Heart left ventricle (tissue), 16 donors: ENCODE data around the gene CEP128. TPM values are rescaled to one million over a fixed set of nuclear protein-coding genes. Genes with fewer than 3 reads are reported as not detected.

Source experiments
- ATAC-seq, 4 donors: fragments of 200-7000 bp; cut with Tn5 transposase; one replicate each; pipeline ENCODE4 v1.9.1; 2020 to 2022; ENCODE audit warnings: moderate library complexity in 4 of 4, mild to moderate bottlenecking in 3 of 4, moderate number of reproducible peaks in 1 of 4
- DNase-seq, 5 donors: peaks; one replicate each; pipeline ENCODE4 v3.0.0-alpha.2; 2020
- H3K27ac ChIP-seq, 12 donors: fragments of 200-600 bp; sonication (generic) in 4 of 12; one replicate each; pipeline versions ENCODE4 v1.5.0 to v1.8.0; 2016 to 2022; ENCODE audit warnings: mild to moderate bottlenecking in 2 of 12
- H3K27me3 ChIP-seq, 9 donors: fragments of 200-600 bp; sonication (generic) in 2 of 9; one replicate each; pipeline versions ENCODE4 v1.5.1 to v1.8.0; 2016 to 2022; ENCODE audit warnings: mild to moderate bottlenecking in 3 of 9
- H3K36me3 ChIP-seq, 9 donors: fragments of 200-600 bp; sonication (generic) in 2 of 9; one replicate each; pipeline versions ENCODE4 v1.5.0 to v1.8.0; 2018 to 2022; ENCODE audit warnings: mild to moderate bottlenecking in 2 of 9
- H3K4me1 ChIP-seq, 12 donors: fragments of 200-600 bp; sonication (generic) in 4 of 12; one replicate each; pipeline versions ENCODE4 v1.5.0 to v1.8.0; 2016 to 2022; ENCODE audit warnings: mild to moderate bottlenecking in 3 of 12
- H3K4me3 ChIP-seq, 12 donors: fragments of 200-600 bp; sonication (generic) in 4 of 12; one replicate each; pipeline versions ENCODE4 v1.5.0 to v1.8.0; 2017 to 2022; ENCODE audit warnings: mild to moderate bottlenecking in 9 of 12, moderate library complexity in 4 of 12
- H3K9me3 ChIP-seq, 12 donors: fragments of 200-600 bp; sonication (generic) in 4 of 12; one replicate each; pipeline versions ENCODE4 v1.5.0 to v1.8.0; 2016 to 2022; ENCODE audit warnings: mild to moderate bottlenecking in 1 of 12
- POLR2A ChIP-seq, 2 donors: fragments of 450-650 bp; IDR thresholded peaks; one replicate each; pipeline ENCODE4 v1.6.1; 2017; ENCODE audit warnings: antibody characterized with exemption in 2 of 2, mild to moderate bottlenecking in 2 of 2, moderate library complexity in 2 of 2
- WGBS, 4 donors: extraction: QIAGEN DNeasy Blood & Tissue Kit in 2 of 4; methylation state at CpG; one replicate each; pipeline versions ENCODE4 v1.1.5 to v1.1.7; 2013 to 2018; 5-methylcytosine and 5-hydroxymethylcytosine counted together
- intact Hi-C, 10 donors: fragments of 100-400 bp; cut with DNase I; formaldehyde crosslinking; loops; one replicate each; pipeline versions ENCODE4 v1.11.1 to v1.14.2; 2022
- polyA plus RNA-seq, 2 donors: library from polyadenylated mRNA; stranded (reverse); fragments of 200-250 nt; gene quantifications; one replicate each; pipeline ENCODE4 v1.2.3, GENCODE V29; 2013
- total RNA-seq, 9 donors: library from RNA; depleted of rRNA in 2 of 9; stranded (reverse); fragments of >200 nt in 2 of 9; fragmentation: NEBNext Ultra II Directional in 3 of 9; extraction: Animal tissue kit (Norgen Biotek cat#: 25700) in 3 of 9; gene quantifications; one replicate each; pipeline versions ENCODE4 v1.1.0 to v1.2.4, GENCODE V29; 2016 to 2023
- TF ChIP-seq, protein P1 (sequence below), 12 donors: fragments of 200-600 bp; sonication (generic) in 4 of 12; IDR thresholded peaks; one replicate each; pipeline versions ENCODE4 v1.5.0 to v1.8.0; 2018 to 2022; ENCODE audit warnings: antibody characterized with exemption in 12 of 12, mild to moderate bottlenecking in 5 of 12
- donor health status: ischemic (EF 13 %, LVEDD 7.1; RV severe dilation, severe dysfunction).
- donor health status: healthy with polysubstance abuse.
- donor health status: DM: no; HTN: yes; CAD: no.
- donor health status: DM: no; HTN: no; CAD: no.
- donor health status: ischemic (EF 25% LVEDD 6.9; RV normal size, moderate dysfunction).
- donor health status: ischemic (EF 25% LVEDD 5.7; RV mildly dilated, moderate dysfunction).
- donor health status: healthy.
- donor health status: DM: yes; HTN: yes; CAD: no.
- donor health status: ischemic (EF 35%, LVEDD 5.7; RV mildly dilated, moderate dysfunction).
- donor health status: nonischemic (EF 11% LVEDD 7.7; RV severe dilation, severe dysfunction).
- donor health status: DM: yes; HTN: yes; CAD: no.
- donor health status: PGD.
- donor health status: ischemic (EF 29% LVEDD 5.4; RV normal size, mild dysfunction).
- donor health status: nonischemic (EF 23%, LVEDD 6.1; RV moderate dilation, normal function).

The CEP128 gene
- total and polyA plus RNA-seq, 11 donors = 0.94 to 6.6 (median 3.4) TPM

DNA sequence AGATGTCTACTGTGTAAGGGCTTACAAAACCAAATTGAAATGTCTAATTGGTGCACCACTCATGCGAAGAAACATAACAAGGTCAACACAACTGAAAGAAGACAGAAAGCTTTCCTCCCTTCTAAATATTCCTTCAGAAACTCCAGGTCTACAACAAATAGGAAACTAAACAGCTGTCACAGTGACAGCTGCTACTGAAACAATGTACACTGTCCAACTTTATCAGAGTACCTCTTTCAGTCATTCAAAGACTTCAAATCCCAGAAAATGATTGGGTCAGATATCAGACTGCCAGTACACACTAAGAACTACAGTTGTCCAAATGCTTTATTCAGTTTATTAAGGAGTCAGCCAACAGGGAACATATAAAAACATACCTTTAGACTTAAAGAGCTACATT lies 35.2 kb downstream of the CEP128 start:
- ATAC-seq = no peak
- H3K27ac ChIP-seq = no peak overlapping the region
- TF ChIP-seq, protein P1, sequence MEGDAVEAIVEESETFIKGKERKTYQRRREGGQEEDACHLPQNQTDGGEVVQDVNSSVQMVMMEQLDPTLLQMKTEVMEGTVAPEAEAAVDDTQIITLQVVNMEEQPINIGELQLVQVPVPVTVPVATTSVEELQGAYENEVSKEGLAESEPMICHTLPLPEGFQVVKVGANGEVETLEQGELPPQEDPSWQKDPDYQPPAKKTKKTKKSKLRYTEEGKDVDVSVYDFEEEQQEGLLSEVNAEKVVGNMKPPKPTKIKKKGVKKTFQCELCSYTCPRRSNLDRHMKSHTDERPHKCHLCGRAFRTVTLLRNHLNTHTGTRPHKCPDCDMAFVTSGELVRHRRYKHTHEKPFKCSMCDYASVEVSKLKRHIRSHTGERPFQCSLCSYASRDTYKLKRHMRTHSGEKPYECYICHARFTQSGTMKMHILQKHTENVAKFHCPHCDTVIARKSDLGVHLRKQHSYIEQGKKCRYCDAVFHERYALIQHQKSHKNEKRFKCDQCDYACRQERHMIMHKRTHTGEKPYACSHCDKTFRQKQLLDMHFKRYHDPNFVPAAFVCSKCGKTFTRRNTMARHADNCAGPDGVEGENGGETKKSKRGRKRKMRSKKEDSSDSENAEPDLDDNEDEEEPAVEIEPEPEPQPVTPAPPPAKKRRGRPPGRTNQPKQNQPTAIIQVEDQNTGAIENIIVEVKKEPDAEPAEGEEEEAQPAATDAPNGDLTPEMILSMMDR (IDR thresholded peaks at IDR 0.05) = no peak
- no peak for TF ChIP-seq POLR2A (IDR thresholded peaks at IDR 0.05)
- intact Hi-C loops = no loop called here
- WGBS, 4 donors = 0 to 47% (median 43%) methylated on average over 1 of the region's 1 CpG
- DNase-seq = no peak
- no peak overlapping the region for H3K4me3 ChIP-seq
- no peaks in the 10 kb centered on the region for H3K9me3 ChIP-seq
- no peaks in the 10 kb centered on the region for H3K4me1 ChIP-seq
- no peaks in the 10 kb centered on the region for H3K36me3 ChIP-seq
- no peaks in the 10 kb centered on the region for H3K27me3 ChIP-seq

DNA sequence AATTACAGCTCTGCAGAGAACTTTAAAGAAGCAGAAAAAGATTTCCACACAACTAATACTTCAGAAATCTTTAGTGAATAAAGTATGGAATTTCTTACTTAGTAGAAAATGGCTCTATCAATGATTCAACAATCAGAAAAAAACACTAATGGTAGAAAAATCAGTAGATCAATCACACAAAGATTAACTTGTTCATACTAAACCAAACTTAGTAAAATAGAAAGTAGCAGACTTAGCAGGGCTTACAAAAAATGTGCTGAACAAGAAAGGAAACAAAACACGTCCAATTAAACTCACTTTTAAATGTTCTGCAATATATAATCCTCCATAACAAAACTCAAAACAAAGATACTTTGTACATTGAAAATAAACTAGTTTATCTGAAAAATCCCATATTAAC lies 38.9 kb downstream of the CEP128 start:
- TF ChIP-seq, protein P1 (IDR thresholded peaks at IDR 0.05) = no peak
- no peak for TF ChIP-seq POLR2A (IDR thresholded peaks at IDR 0.05)

DNA sequence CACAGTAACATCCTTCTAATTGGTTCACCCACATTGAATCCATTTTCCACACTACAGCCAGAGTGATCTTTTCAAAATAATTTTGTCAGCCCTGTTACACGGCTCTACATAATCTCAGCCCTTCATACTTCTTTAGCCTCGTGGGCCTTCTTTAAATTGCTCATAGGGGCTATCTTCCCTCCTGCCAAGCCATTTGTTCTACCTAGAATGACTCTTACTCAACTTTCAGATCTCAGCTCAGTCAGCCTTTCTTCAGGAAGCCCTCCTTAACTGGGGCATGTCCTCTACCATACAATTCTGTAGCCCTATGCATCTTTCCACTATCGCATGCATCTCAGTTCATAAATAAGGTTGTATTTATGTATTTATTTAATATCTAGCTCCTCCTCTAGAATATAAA lies 39.7 kb downstream of the CEP128 start:
- intact Hi-C loops = no loop called here
- Histone ChIP-seq H3K4me1 (no peaks in the 10 kb centered on the region), H3K36me3 (peaks cover 0 to 7% (median 0%) of the 10 kb centered on the region in 9 donors), H3K9me3 (no peaks in the 10 kb centered on the region), H3K27me3 (no peaks in the 10 kb centered on the region), H3K27ac (no peak overlapping the region), H3K4me3 (no peak overlapping the region)
- ATAC-seq (no peak), DNase-seq (no peak)
- 78 to 87% (median 85%) methylated on average over 3 of the region's 3 CpGs for WGBS, 4 donors
- TF ChIP-seq, protein P1 (IDR thresholded peaks at IDR 0.05) = no peak
- TF ChIP-seq POLR2A (IDR thresholded peaks at IDR 0.05) = no peak

More for the DNA sequence above, 38.9 kb downstream of the CEP128 start:
- H3K4me3 ChIP-seq = no peak overlapping the region
- no peaks in the 10 kb centered on the region for H3K9me3 ChIP-seq
- no peaks in the 10 kb centered on the region for H3K27me3 ChIP-seq
- H3K4me1 ChIP-seq = no peaks in the 10 kb centered on the region
- ATAC-seq (no peak), DNase-seq (no peak)
- WGBS, 4 donors = 88 to 90% (median 90%) methylated on average over 1 of the region's 1 CpG
- intact Hi-C loops = no loop called here
- peaks cover 0 to 7% (median 0%) of the 10 kb centered on the region in 9 donors for H3K36me3 ChIP-seq
- H3K27ac ChIP-seq = no peak overlapping the region

DNA sequence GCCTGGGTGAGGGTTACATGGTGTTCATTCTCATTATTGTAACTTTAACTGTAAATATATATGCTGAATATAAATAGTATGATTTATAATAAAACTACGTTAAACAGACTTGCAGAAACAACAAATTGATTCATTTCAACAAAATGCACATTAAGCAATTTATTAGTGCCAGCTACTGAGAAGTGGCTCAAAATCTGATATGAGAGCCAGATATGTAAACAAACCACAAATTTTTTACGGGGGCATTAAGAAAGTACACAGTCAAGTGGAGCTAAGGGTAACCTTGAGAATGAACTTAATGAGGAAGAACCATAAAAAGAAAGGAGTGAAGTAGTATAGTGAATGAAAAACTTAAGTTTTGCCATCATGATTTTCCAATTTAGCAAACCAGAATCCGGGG lies 40.3 kb downstream of the CEP128 start:
- Histone ChIP-seq H3K36me3 (peaks cover 0 to 7% (median 0%) of the 10 kb centered on the region in 9 donors), H3K9me3 (no peaks in the 10 kb centered on the region), H3K4me3 (no peak overlapping the region), H3K4me1 (no peaks in the 10 kb centered on the region), H3K27ac (no peak overlapping the region), H3K27me3 (no peaks in the 10 kb centered on the region)
- intact Hi-C loops = no loop called here
- ATAC-seq (no peak), DNase-seq (no peak)
- TF ChIP-seq POLR2A (IDR thresholded peaks at IDR 0.05) = no peak
- TF ChIP-seq, protein P1 (IDR thresholded peaks at IDR 0.05) = no peak
- 92 to 97% (median 96%) methylated on average over 3 of the region's 3 CpGs for whole genome bisulfite sequencing, 4 donors
